Measurements from ENCODE around the gene GAK. TPM values are rescaled to one million over a fixed set of nuclear protein-coding genes. Genes with fewer than 3 reads are reported as not detected.

GAK gene
- polyA plus RNA-seq, 1 donor: 43.2 TPM

GRCh38 chr4:827209-828081, 104.7 kb downstream of the GAK start:
- DNase-seq: no peak

- no peak for DNase-seq
Measured at GRCh38 chr4:826508-827208, 105.5 kb downstream of the GAK start.

GRCh38 chr4:825971-826330, 106.2 kb downstream of the GAK start, which contains the start of gene CPLX1:
TSS of gene CPLX1 (minus strand) at chr4:826129. CDS start at chr4:824522, 1,607 bp downstream.
- no peak for DNase-seq

GRCh38 chr4:825063-825970, 106.8 kb downstream of the GAK start:
- DNase-seq: peak; percentile 29

GRCh38 chr4:824461-825062, 107.6 kb downstream of the GAK start:
- DNase-seq: no peak

GRCh38 chr4:823761-824460, 108.2 kb downstream of the GAK start:
- DNase-seq: no peak

GRCh38 chr4:823176-823760, 108.8 kb downstream of the GAK start:
- DNase-seq: no peak

- DNase-seq: no peak
Measured at GRCh38 chr4:822361-823175, 109.5 kb downstream of the GAK start.

GRCh38 chr4:821631-822030, 110.5 kb downstream of the GAK start:
- DNase-seq: no peak

- DNase-seq: no peak
Measured at GRCh38 chr4:821181-821591, 110.9 kb downstream of the GAK start.

GRCh38 chr4:820230-821172, 111.6 kb downstream of the GAK start:
- DNase-seq: no peak

- no peak for DNase-seq
Measured at GRCh38 chr4:819401-820229, 112.5 kb downstream of the GAK start.

- DNase-seq: no peak
Measured at GRCh38 chr4:818106-818921, 113.8 kb downstream of the GAK start.

- DNase-seq: no peak
Measured at GRCh38 chr4:815464-816146, 116.5 kb downstream of the GAK start.

GRCh38 chr4:814312-814850, 117.7 kb downstream of the GAK start:
- DNase-seq: no peak

GRCh38 chr4:813900-814299, 118.2 kb downstream of the GAK start:
- no peak for DNase-seq

All from hindlimb muscle (tissue), 1 donor.